Mucosa of descending colon (tissue), 3 donors: ENCODE measurements around the gene SLC32A1. TPM values are rescaled to one million over a fixed set of nuclear protein-coding genes. Genes with fewer than 3 reads are reported as not detected.
A peak's percentile ranks its signal among the peaks of the same experiment; 100 is the strongest.

Source experiments
- ATAC-seq: fragments of 200-7000 bp; cut with Tn5 transposase; one replicate; pipeline ENCODE4 v1.9.1; 2020; ENCODE audit warnings: mild to moderate bottlenecking, moderate library complexity
- DNase-seq, 3 donors: peaks; one replicate each; pipeline ENCODE4 v3.0.0-alpha.2; 2020
- H3K36me3 ChIP-seq: fragments of 200-600 bp; one replicate; pipeline ENCODE4 v1.8.0; 2021; ENCODE audit warnings: low read depth, mild to moderate bottlenecking
- H3K4me1 ChIP-seq: fragments of 200-600 bp; one replicate; pipeline ENCODE4 v1.8.0; 2021; ENCODE audit warnings: low read depth, mild to moderate bottlenecking
- H3K4me3 ChIP-seq: fragments of 200-600 bp; one replicate; pipeline ENCODE4 v1.8.0; 2021; ENCODE audit warnings: mild to moderate bottlenecking
- H3K9me3 ChIP-seq: fragments of 200-600 bp; one replicate; pipeline ENCODE4 v1.8.0; 2021; ENCODE audit warnings: mild to moderate bottlenecking
- CTCF ChIP-seq: fragments of 200-600 bp; IDR thresholded peaks from one replicate; pipeline ENCODE4 v1.8.0; 2022; ENCODE audit warnings: antibody characterized with exemption, mild to moderate bottlenecking
- intact Hi-C, 2 donors: fragments of 100-400 bp; cut with DNase I in 1 of 2; cut with micrococcal nuclease in 1 of 2; formaldehyde crosslinking; loops; one replicate each; pipeline versions ENCODE4 v1.11.0 to v1.11.1; 2022; cut with DNase I, micrococcal nuclease
- total RNA-seq, 3 donors: library from RNA; stranded (reverse); fragmentation: NEBNext Ultra II Directional in 2 of 3; extraction: Animal tissue kit (Norgen Biotek cat#: 25700) in 2 of 3; gene quantifications; one replicate each; pipeline versions ENCODE4 v1.2.1 to v1.2.4, GENCODE V29; 2021 to 2023
- donor health status: DM: no; HTN: no; CAD: no; lungs with moderate emphysema.
- donor health status: DM: no; HTN: no; CAD: no.
- donor health status: DM: no; HTN: yes; CAD: no.

The SLC32A1 gene
- total RNA-seq, 3 donors from 2014 or later: 0.17 TPM; not detected in 2

GRCh38 chr20:38751360-38751976 is 27.2 kb downstream of the SLC32A1 start:
- intact Hi-C loops: loop anchor here in 1 of 2 donors (10.0 kb wide), 1 partner anchor 107 kb away; no protein-coding TSS in a partner anchor
- Histone ChIP-seq H3K36me3 (peaks cover 5% of the 10 kb centered on the region), H3K9me3 (no peaks in the 10 kb centered on the region), H3K4me3 (no peak overlapping the region), H3K4me1 (peaks cover 6% of the 10 kb centered on the region)
- peak; percentile 16 for TF ChIP-seq CTCF
- DNase-seq (peak in 1 of 3 donors; percentile 67), ATAC-seq (no peak)

GRCh38 chr20:38752029-38752428 is 27.7 kb downstream of the SLC32A1 start:
- Histone ChIP-seq H3K9me3 (no peaks in the 10 kb centered on the region), H3K36me3 (peaks cover 5% of the 10 kb centered on the region), H3K4me1 (peaks cover 6% of the 10 kb centered on the region), H3K4me3 (no peak overlapping the region)
- no peak for DNase-seq
- no peak for ATAC-seq
- intact Hi-C loops: loop anchor here in 1 of 2 donors (10.0 kb wide), 1 partner anchor 107 kb away; no protein-coding TSS in a partner anchor
- TF ChIP-seq CTCF: no peak

- DNase-seq (no peak), ATAC-seq (no peak)
- intact Hi-C loops: loop anchor here in 1 of 2 donors (10.0 kb wide), 1 partner anchor 110 kb away; no protein-coding TSS in a partner anchor
- peaks cover 10% of the 10 kb centered on the region for H3K36me3 ChIP-seq
- H3K4me1 ChIP-seq: no peaks in the 10 kb centered on the region
- no peak for TF ChIP-seq CTCF
- no peak overlapping the region for H3K4me3 ChIP-seq
- no peaks in the 10 kb centered on the region for H3K9me3 ChIP-seq
Measured at GRCh38 chr20:38754924-38755323, 30.6 kb downstream of the SLC32A1 start.

GRCh38 chr20:38755324-38755910 is 31.1 kb downstream of the SLC32A1 start:
- Histone ChIP-seq H3K9me3 (no peaks in the 10 kb centered on the region), H3K4me3 (no peak overlapping the region), H3K4me1 (no peaks in the 10 kb centered on the region), H3K36me3 (peaks cover 10% of the 10 kb centered on the region)
- TF ChIP-seq CTCF: no peak
- intact Hi-C loops: loop anchor here in 1 of 2 donors (10.0 kb wide), 1 partner anchor 111 kb away; no protein-coding TSS in a partner anchor
- DNase-seq (no peak), ATAC-seq (no peak)

- H3K4me3 ChIP-seq: no peak overlapping the region
- no peaks in the 10 kb centered on the region for H3K9me3 ChIP-seq
- H3K36me3 ChIP-seq: peaks cover 10% of the 10 kb centered on the region
- ATAC-seq: no peak
- intact Hi-C loops: loop anchor here in 1 of 2 donors (10.0 kb wide), 1 partner anchor 112 kb away; no protein-coding TSS in a partner anchor
- H3K4me1 ChIP-seq: no peaks in the 10 kb centered on the region
- no peak for DNase-seq
- no peak for TF ChIP-seq CTCF
Measured at GRCh38 chr20:38757145-38757775, 33.0 kb downstream of the SLC32A1 start.
